Measurements from ENCODE around the gene ANAPC2.

Gene ANAPC2

GRCh38 chr9:137188490-137189296 is at the start of gene ANAPC2, which contains the start of gene SSNA1:
ANAPC2 (minus strand) TSS chr9:137188560; CDS start chr9:137188532, 28 bp downstream.
SSNA1 (plus strand) TSS chr9:137188676; CDS start chr9:137188727, 51 bp downstream.
- peak within 1 kb of the TSS; percentile 98 for H3K27ac Mint-ChIP-seq
- ATAC-seq (replicated peaks): peak; percentile 86 to 87
- no peaks in the 10 kb centered on the region for H3K9me3 Mint-ChIP-seq
- H3K4me3 Mint-ChIP-seq: peak within 1 kb of the TSS; percentile 98
- no peaks in the 10 kb centered on the region for H3K27me3 Mint-ChIP-seq
- peaks cover 36 to 69% of the 10 kb centered on the region in 2 donors for H3K4me1 Mint-ChIP-seq
- peaks cover 15 to 41% of the 10 kb centered on the region in 2 donors for H3K36me3 Mint-ChIP-seq
- DNase-seq: peak; percentile 92

- ATAC-seq (replicated peaks) (no peak), DNase-seq (no peak)
- H3K9me3 Mint-ChIP-seq: no peaks in the 10 kb centered on the region
- H3K27ac Mint-ChIP-seq: peak overlapping the region; percentile 71
- H3K4me1 Mint-ChIP-seq: peaks cover 26 to 60% of the 10 kb centered on the region in 2 donors
- H3K36me3 Mint-ChIP-seq: peaks cover 5 to 7% of the 10 kb centered on the region in 2 donors
- H3K4me3 Mint-ChIP-seq: peak overlapping the region; percentile 46 to 61
- peaks cover 0 to 6% of the 10 kb centered on the region in 2 donors for H3K27me3 Mint-ChIP-seq
Observed at GRCh38 chr9:137236936-137237421, 48.6 kb upstream of the ANAPC2 start.

DNA sequence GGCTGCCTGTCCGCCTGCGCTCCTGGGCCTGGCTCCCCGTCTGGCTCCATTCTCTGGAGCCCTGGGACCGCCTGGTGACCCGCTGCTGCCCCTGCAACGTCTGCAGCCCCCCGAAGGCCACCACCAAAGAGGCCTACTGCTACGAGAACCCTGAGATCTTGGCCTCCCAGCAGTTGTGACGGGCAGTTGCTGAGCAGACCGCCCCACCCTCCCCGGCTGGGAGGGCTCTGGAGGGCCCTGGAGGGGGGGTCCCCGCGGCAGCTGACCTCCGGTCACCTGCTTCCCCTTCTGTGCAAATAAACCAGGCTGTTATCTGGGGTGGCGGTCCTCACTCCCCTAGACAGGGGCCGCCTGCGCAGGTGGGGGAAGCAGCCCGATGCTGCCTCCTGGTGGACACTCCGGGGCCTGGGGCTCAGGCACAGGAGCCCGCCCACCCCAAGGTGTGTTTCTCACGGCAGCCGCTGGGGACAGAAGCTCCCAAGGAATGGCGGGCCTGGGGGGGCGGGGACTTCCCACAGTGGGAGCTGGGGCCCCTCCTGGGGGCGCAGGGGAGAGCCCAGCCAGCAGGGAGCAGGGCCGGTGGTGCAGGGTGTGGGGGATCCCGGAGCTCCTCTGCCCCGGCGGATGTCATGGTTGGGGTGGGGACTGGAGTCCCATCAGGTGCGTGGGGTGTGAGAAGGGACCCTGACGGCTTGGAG is 48.0 kb upstream of the ANAPC2 start:
- peak; percentile 40 to 43 for ATAC-seq (replicated peaks)
- H3K4me1 Mint-ChIP-seq: peaks cover 26 to 60% of the 10 kb centered on the region in 2 donors
- H3K9me3 Mint-ChIP-seq: no peaks in the 10 kb centered on the region
- H3K4me3 Mint-ChIP-seq: peak overlapping the region; percentile 46 to 61
- H3K36me3 Mint-ChIP-seq: peaks cover 5 to 6% of the 10 kb centered on the region in 2 donors
- peak; percentile 82 for DNase-seq
- H3K27me3 Mint-ChIP-seq: peaks cover 0 to 10% of the 10 kb centered on the region in 2 donors
- H3K27ac Mint-ChIP-seq: peak overlapping the region; percentile 71

DNA sequence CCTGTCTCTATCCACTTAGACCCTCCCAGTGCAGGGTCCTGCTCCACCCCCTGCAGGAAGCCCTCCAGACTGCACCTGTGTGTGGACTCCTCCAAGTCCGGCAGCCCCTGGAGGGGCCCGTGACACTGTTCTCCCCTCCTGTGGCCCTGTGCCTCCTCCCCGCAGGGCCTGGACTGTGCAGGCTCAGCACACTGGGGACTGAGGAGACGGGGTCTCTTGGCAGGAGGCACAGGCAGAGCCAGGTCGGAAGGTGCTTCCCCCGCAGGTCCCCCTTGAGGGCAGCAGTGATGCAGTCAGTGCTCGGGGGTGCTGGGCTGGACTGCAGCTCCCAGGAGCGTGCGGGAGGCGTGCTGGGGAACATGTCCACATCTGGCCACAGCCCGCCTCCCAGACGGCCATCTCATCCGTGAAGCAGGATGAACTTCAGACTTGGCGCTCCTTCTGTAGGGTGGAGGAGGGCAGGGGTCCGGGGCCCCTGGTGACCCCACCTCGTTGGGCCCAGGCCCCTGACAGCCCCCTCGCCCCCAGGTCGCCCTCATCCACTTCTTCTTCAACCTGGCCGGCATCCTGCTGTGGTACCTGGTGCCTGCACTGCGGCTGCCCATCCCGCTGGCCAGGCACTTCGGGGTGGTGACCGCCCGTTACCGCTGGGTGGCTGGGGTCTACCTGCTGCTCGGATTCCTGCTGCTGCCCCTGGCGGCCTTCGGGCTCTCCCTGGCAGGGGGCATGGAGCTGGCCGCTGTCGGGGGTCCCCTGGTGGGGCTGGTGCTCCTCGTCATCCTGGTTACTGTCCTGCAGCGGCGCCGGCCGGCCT is 47.3 kb upstream of the ANAPC2 start:
- no peak overlapping the region for H3K27ac Mint-ChIP-seq

DNA sequence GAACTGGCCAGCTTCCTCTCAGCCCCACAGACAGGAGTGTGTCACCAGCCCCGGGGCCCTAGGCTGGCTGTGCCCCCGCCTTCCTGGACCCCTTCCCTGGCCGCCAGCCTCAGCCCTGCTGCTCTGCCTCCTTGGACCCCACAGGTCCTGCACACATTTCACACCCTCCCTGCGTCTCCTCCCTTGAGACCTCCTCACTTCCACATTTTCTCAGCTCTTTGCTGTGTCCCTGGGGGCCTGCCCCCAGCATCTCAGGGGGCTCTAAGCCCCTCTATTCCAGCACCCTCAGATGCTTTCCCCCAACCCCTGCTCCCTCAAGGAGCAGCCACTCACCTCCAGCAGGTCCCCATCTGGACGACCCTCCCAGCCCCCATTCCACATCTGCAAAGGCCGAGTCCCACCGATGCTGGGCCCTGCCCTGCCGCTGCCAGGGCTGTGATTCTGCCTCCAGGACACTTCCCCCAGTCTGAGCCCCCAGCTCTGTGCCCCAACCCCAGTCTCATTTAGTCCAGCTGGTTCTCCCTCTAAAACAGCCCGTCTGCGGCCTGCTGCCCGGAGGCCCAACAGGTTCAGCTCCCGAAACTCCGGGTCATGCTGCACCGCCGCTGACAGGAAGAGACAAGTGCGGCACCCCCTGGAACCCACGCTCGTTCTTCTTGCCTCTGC is 46.5 kb upstream of the ANAPC2 start:
- Mint-ChIP-seq H3K9me3 (no peaks in the 10 kb centered on the region), H3K36me3 (peaks cover 0 to 4% of the 10 kb centered on the region in 2 donors), H3K4me1 (peaks cover 24 to 54% of the 10 kb centered on the region in 2 donors), H3K4me3 (peak overlapping the region; percentile 42 to 52), H3K27me3 (peaks cover 0 to 11% of the 10 kb centered on the region in 2 donors), H3K27ac (peak overlapping the region; percentile 51)
- DNase-seq (no peak), ATAC-seq (replicated peaks) (peak; percentile 26)

More for the DNA sequence above, 47.3 kb upstream of the ANAPC2 start:
- no peak for DNase-seq
- Mint-ChIP-seq H3K36me3 (peaks cover 0 to 4% of the 10 kb centered on the region in 2 donors), H3K4me1 (peaks cover 24 to 54% of the 10 kb centered on the region in 2 donors), H3K9me3 (no peaks in the 10 kb centered on the region), H3K4me3 (peak overlapping the region; percentile 52 to 61), H3K27me3 (peaks cover 0 to 10% of the 10 kb centered on the region in 2 donors)
- ATAC-seq (replicated peaks): no peak

DNA sequence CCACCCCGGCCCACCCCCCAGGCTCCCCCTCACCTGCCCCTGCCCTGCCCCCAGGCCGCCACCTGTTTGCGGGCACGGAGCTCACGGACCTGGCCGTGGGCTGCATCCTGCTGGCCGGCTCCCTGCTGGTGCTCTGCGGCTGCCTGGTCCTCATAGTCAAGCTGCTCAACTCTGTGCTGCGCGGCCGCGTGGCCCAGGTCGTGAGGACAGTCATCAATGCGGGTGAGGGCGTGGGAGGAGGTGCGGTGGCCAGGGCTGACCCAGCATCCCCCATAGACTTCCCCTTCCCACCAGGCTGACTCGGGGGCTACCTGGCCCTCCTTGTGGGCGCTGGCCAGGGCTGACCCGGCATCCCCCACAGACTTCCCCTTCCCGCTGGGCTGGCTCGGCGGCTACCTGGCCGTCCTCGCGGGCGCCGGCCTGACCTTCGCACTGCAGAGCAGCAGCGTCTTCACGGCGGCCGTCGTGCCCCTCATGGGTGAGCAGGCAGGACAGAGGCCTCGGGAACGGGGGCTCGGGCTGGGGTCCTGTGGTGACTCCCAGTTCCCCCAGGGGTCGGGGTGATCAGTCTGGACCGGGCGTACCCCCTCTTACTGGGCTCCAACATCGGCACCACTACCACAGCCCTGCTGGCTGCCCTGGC is 45.8 kb upstream of the ANAPC2 start:
- Mint-ChIP-seq H3K27me3 (peaks cover 0 to 18% of the 10 kb centered on the region in 2 donors), H3K9me3 (no peaks in the 10 kb centered on the region), H3K4me1 (peaks cover 24 to 47% of the 10 kb centered on the region in 2 donors), H3K36me3 (peaks cover 0 to 4% of the 10 kb centered on the region in 2 donors), H3K4me3 (no peak overlapping the region), H3K27ac (no peak overlapping the region)
- DNase-seq (no peak), ATAC-seq (replicated peaks) (no peak)

DNA sequence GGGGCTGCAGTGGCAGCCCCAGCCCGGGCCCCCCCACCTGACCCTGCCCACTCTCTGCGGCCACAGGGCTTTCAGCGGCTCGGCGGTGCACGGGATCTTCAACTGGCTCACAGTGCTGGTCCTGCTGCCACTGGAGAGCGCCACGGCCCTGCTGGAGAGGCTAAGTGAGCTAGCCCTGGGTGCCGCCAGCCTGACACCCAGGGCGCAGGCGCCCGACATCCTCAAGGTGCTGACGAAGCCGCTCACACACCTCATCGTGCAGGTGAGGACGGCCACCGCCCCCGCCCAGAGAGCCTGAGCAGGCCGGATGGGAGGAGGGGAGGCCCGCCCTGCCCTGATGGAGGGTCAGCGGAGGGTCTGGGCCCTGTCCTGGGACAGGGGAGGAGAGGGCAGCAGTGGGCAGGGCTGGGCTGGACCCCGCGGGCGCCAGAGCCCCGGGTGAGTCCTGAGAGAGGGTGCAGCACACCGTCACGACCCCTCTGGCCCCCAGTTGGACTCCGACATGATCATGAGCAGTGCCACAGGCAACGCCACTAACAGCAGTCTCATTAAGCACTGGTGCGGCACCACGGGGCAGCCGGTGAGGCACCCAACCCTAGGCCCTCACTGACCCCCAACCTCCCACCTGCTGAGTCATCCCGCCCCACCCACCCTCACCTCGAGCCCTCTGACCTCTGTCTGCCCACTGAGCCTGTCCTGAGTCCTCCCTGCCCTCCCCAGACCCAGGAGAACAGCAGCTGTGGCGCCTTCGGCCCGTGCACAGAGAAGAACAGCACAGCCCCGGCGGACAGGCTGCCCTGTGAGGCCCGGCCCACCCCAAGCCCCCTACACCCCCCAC is 45.0 kb upstream of the ANAPC2 start:
- no peak for DNase-seq
- H3K27me3 Mint-ChIP-seq: peaks cover 4 to 21% of the 10 kb centered on the region in 2 donors
- no peak for ATAC-seq (replicated peaks)
- peaks cover 0 to 2% of the 10 kb centered on the region in 2 donors for H3K36me3 Mint-ChIP-seq
- no peak overlapping the region for H3K4me3 Mint-ChIP-seq
- H3K9me3 Mint-ChIP-seq: no peaks in the 10 kb centered on the region
- H3K27ac Mint-ChIP-seq: no peak overlapping the region
- H3K4me1 Mint-ChIP-seq: peaks cover 20 to 39% of the 10 kb centered on the region in 2 donors

- H3K4me3 Mint-ChIP-seq: no peak overlapping the region
- H3K27me3 Mint-ChIP-seq: peaks cover 7 to 25% of the 10 kb centered on the region in 2 donors
- H3K36me3 Mint-ChIP-seq: peaks cover 0 to 2% of the 10 kb centered on the region in 2 donors
- ATAC-seq (replicated peaks): no peak
- no peak for DNase-seq
- H3K9me3 Mint-ChIP-seq: no peaks in the 10 kb centered on the region
- peaks cover 17 to 35% of the 10 kb centered on the region in 2 donors for H3K4me1 Mint-ChIP-seq
- no peak overlapping the region for H3K27ac Mint-ChIP-seq
Observed at GRCh38 chr9:137232510-137232909, 44.1 kb upstream of the ANAPC2 start.

- no peak overlapping the region for H3K4me3 Mint-ChIP-seq
- H3K36me3 Mint-ChIP-seq: peaks cover 0 to 2% of the 10 kb centered on the region in 2 donors
- no peak overlapping the region for H3K27ac Mint-ChIP-seq
- H3K9me3 Mint-ChIP-seq: no peaks in the 10 kb centered on the region
- H3K4me1 Mint-ChIP-seq: peaks cover 16 to 34% of the 10 kb centered on the region in 2 donors
- DNase-seq: no peak
- H3K27me3 Mint-ChIP-seq: peaks cover 9 to 28% of the 10 kb centered on the region in 2 donors
- ATAC-seq (replicated peaks): no peak
Observed at GRCh38 chr9:137232101-137232500, 43.7 kb upstream of the ANAPC2 start.

DNA sequence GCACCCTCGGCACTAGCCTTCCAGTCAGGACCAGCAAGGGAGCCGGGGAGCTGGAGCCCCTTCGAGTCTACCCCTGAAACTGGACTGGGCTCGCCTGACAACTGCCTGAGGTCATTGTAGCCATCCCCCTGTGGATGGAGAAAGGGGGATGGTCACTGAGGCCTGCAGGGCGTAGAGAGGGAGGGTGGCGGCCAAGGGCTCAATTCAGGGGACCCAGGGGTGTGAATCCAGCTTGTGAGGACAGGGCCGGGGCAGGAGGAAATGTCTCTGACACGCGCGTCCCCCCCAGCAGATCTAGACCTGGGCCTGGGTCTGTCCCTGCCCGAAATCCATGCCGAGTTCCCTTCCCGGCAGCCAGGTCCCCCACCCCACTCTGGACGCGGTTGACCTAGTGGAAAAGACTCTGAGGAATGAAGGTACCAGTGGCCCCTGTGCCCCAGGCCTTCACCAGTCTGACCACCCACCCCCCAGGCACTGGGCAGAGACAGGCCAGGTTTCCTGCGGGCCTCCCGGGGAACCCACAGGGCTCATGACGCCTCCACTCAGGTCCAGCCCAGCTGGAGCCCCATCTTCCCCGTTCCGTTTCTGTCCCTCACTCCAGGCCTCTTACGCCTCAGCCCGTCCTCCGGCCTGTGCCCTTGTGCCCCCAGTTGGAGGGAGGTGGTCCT is 43.1 kb upstream of the ANAPC2 start:
- Mint-ChIP-seq H3K36me3 (peaks cover 0 to 2% of the 10 kb centered on the region in 2 donors), H3K27ac (no peak overlapping the region)

DNA sequence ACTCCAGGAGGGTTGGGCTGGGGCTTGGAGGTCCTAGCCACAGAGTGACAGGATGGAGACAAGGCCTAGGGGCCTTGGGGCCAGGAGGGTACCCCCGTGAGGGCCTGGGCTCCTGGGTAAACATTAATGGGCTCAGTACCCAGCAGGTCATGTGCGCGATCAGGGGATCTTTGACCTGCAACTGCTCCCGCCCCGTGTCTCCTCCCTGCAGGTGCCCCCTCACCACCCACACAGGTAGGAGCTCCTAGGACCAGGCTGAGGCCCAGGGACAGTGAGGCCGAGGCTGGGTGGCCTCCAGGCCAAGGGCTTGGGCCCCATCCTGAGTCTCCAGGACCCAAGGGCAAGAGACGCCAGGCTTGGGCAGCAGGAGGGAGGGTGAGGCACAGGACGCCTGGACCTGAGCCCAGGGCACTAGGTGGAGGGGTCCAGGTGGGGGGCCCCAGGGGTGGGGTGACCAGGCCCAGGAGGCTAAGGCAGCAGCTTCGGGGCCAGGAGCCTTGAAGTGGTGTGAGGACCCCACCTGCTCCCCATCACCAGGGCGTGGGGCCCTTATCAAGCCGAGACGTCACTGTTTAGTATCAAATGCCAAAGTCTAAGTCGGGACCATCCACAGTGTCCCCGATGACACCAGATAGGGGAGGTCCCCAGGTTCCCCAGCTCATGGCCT is 42.5 kb upstream of the ANAPC2 start, which contains the start of gene SLC34A3:
Gene SLC34A3, plus strand, starts transcription at position 197 of the 667 bp plus-strand sequence. CDS start 802 bp downstream, outside the sequence.
- Mint-ChIP-seq H3K4me1 (peaks cover 16 to 23% of the 10 kb centered on the region in 2 donors), H3K27me3 (peaks cover 12 to 28% of the 10 kb centered on the region in 2 donors), H3K27ac (no peak within 1 kb of the TSS), H3K4me3 (no peak within 1 kb of the TSS), H3K36me3 (peaks cover 0 to 2% of the 10 kb centered on the region in 2 donors), H3K9me3 (no peaks in the 10 kb centered on the region)
- DNase-seq: no peak
- no peak for ATAC-seq (replicated peaks)

More for the DNA sequence above, 43.1 kb upstream of the ANAPC2 start:
- Mint-ChIP-seq H3K27me3 (peaks cover 9 to 28% of the 10 kb centered on the region in 2 donors), H3K9me3 (no peaks in the 10 kb centered on the region), H3K4me3 (no peak overlapping the region), H3K4me1 (peaks cover 18 to 28% of the 10 kb centered on the region in 2 donors)
- ATAC-seq (replicated peaks): no peak
- no peak for DNase-seq
